Measurements from ENCODE around the gene MAPK8IP3.

Gene MAPK8IP3

GRCh38 chr16:1771864-1772361, 65.9 kb downstream of the MAPK8IP3 start:
- peak overlapping the region; percentile 67 to 87 for H3K4ac ChIP-seq (ENCODE audit: low read depth in 1 of 2, low read length in 2 of 2)
- H4K91ac ChIP-seq (ENCODE audit: low read length): no peak overlapping the region
- H3K27ac ChIP-seq (ENCODE audit: low read length, poor library complexity, severe bottlenecking): peak overlapping the region; percentile 64
- WGBS: 9% methylated on average over 20 of the region's 22 CpGs
- H3K4me2 ChIP-seq (ENCODE audit: low read length, poor library complexity, severe bottlenecking): peak overlapping the region; percentile 55
- no peaks in the 10 kb centered on the region for H3K27me3 ChIP-seq (ENCODE audit: control insufficient read depth in 1 of 2, insufficient read depth in 1 of 2, low read length in 2 of 2)
- no peak overlapping the region for H2BK15ac ChIP-seq (ENCODE audit: low read depth, poor library complexity, severe bottlenecking)
- H3K4me3 ChIP-seq (ENCODE audit: insufficient read depth in 1 of 2, low read depth in 1 of 2, low read length in 2 of 2): peak overlapping the region; percentile 87 to 92
- H2AFZ ChIP-seq (ENCODE audit: low read depth, low read length): no peak overlapping the region
- peaks cover 40 to 63% of the 10 kb centered on the region in 2 experiments for H3K36me3 ChIP-seq (ENCODE audit: control insufficient read depth in 1 of 2, insufficient read depth in 2 of 2, low read depth in 1 of 2, low read length in 2 of 2)
- DNase-seq: peak; percentile 33
- H2AK5ac ChIP-seq (ENCODE audit: low read length, severe bottlenecking): no peak overlapping the region
- H3K79me1 ChIP-seq (replicated peaks; ENCODE audit: low read length, poor library complexity, severe bottlenecking): peaks cover 26% of the 10 kb centered on the region
- H3K9ac ChIP-seq (ENCODE audit: low read length): peak overlapping the region; percentile 87
- no peak overlapping the region for H2BK12ac ChIP-seq (ENCODE audit: low read length in 2 of 2)
- no peak overlapping the region for H3K18ac ChIP-seq (ENCODE audit: low read depth in 1 of 2, low read length in 2 of 2)
- H3K9me3 ChIP-seq (ENCODE audit: control insufficient read depth, low read length): no peaks in the 10 kb centered on the region
- H3K4me1 ChIP-seq (ENCODE audit: control insufficient read depth, insufficient read depth, low read depth, low read length): peaks cover 45% of the 10 kb centered on the region
- H3K14ac ChIP-seq (ENCODE audit: low read length in 2 of 2): no peak overlapping the region
- no peak overlapping the region for H2BK5ac ChIP-seq (ENCODE audit: low read depth, low read length, poor library complexity, severe bottlenecking)
- no peak overlapping the region for H2BK120ac ChIP-seq (ENCODE audit: low read depth, low read length)
- H3K23ac ChIP-seq (ENCODE audit: low read length in 2 of 2): no peak overlapping the region
- peak overlapping the region; percentile 45 for H4K8ac ChIP-seq (ENCODE audit: low read length)

- WGBS: 1% methylated on average over 52 of the region's 53 CpGs
- Histone ChIP-seq H2AFZ (ENCODE audit: low read depth, low read length) (peak within 1 kb of the TSS; percentile 84), H2BK5ac (ENCODE audit: low read depth, low read length, poor library complexity, severe bottlenecking) (peak within 1 kb of the TSS; percentile 66), H3K9ac (ENCODE audit: low read length) (peak within 1 kb of the TSS; percentile 87), H3K14ac (ENCODE audit: low read length in 2 of 2) (peak within 1 kb of the TSS in 1 of 2 experiments; percentile 99), H3K18ac (ENCODE audit: low read depth in 1 of 2, low read length in 2 of 2) (peak within 1 kb of the TSS; percentile 94 to 98), H2BK120ac (ENCODE audit: low read depth, low read length) (peak within 1 kb of the TSS; percentile 71), H3K79me1 (replicated peaks; ENCODE audit: low read length, poor library complexity, severe bottlenecking) (peaks cover 28% of the 10 kb centered on the region), H4K91ac (ENCODE audit: low read length) (peak within 1 kb of the TSS; percentile 97), H3K23ac (ENCODE audit: low read length in 2 of 2) (peak within 1 kb of the TSS in 1 of 2 experiments; percentile 99), H3K9me3 (ENCODE audit: control insufficient read depth, low read length) (no peaks in the 10 kb centered on the region), H3K4me3 (ENCODE audit: insufficient read depth in 1 of 2, low read depth in 1 of 2, low read length in 2 of 2) (peak within 1 kb of the TSS; percentile 87 to 92), H4K8ac (ENCODE audit: low read length) (peak within 1 kb of the TSS; percentile 97), H3K4me2 (ENCODE audit: low read length, poor library complexity, severe bottlenecking) (peak within 1 kb of the TSS; percentile 96), H3K4ac (ENCODE audit: low read depth in 1 of 2, low read length in 2 of 2) (peak within 1 kb of the TSS; percentile 79 to 95), H2AK5ac (ENCODE audit: low read length, severe bottlenecking) (no peak within 1 kb of the TSS), H3K27ac (ENCODE audit: low read length, poor library complexity, severe bottlenecking) (peak within 1 kb of the TSS; percentile 64), H3K27me3 (ENCODE audit: control insufficient read depth in 1 of 2, insufficient read depth in 1 of 2, low read length in 2 of 2) (no peaks in the 10 kb centered on the region), H2BK15ac (ENCODE audit: low read depth, poor library complexity, severe bottlenecking) (peak within 1 kb of the TSS; percentile 63), H3K36me3 (ENCODE audit: control insufficient read depth in 1 of 2, insufficient read depth in 2 of 2, low read depth in 1 of 2, low read length in 2 of 2) (peaks cover 40 to 63% of the 10 kb centered on the region in 2 experiments), H3K4me1 (ENCODE audit: control insufficient read depth, insufficient read depth, low read depth, low read length) (peaks cover 49% of the 10 kb centered on the region), H2BK12ac (ENCODE audit: low read length in 2 of 2) (peak within 1 kb of the TSS in 1 of 2 experiments; percentile 39)
- peak; percentile 56 for DNase-seq
Measured at GRCh38 chr16:1772362-1772907, 66.4 kb downstream of the MAPK8IP3 start, which contains the start of gene EME2. Gene EME2, plus strand, starts transcription at chr16:1772810. Its CDS starts 418 bp downstream, at chr16:1773228.

GRCh38 chr16:1772908-1773702, 67.1 kb downstream of the MAPK8IP3 start, which contains the start of gene MRPS34:
Gene MRPS34, minus strand, starts transcription at chr16:1773134. Its CDS starts 15 bp downstream, at chr16:1773119.
- Histone ChIP-seq H3K4me2 (ENCODE audit: low read length, poor library complexity, severe bottlenecking) (peak within 1 kb of the TSS; percentile 96), H3K36me3 (ENCODE audit: control insufficient read depth in 1 of 2, insufficient read depth in 2 of 2, low read depth in 1 of 2, low read length in 2 of 2) (peaks cover 40 to 63% of the 10 kb centered on the region in 2 experiments), H3K18ac (ENCODE audit: low read depth in 1 of 2, low read length in 2 of 2) (peak within 1 kb of the TSS; percentile 94 to 98), H2BK120ac (ENCODE audit: low read depth, low read length) (peak within 1 kb of the TSS; percentile 71), H2AK5ac (ENCODE audit: low read length, severe bottlenecking) (no peak within 1 kb of the TSS), H4K91ac (ENCODE audit: low read length) (peak within 1 kb of the TSS; percentile 97), H4K8ac (ENCODE audit: low read length) (peak within 1 kb of the TSS; percentile 97), H3K9ac (ENCODE audit: low read length) (peak within 1 kb of the TSS; percentile 87), H2BK5ac (ENCODE audit: low read depth, low read length, poor library complexity, severe bottlenecking) (peak within 1 kb of the TSS; percentile 66), H3K4me1 (ENCODE audit: control insufficient read depth, insufficient read depth, low read depth, low read length) (peaks cover 55% of the 10 kb centered on the region), H2AFZ (ENCODE audit: low read depth, low read length) (peak within 1 kb of the TSS; percentile 84), H3K27me3 (ENCODE audit: control insufficient read depth in 1 of 2, insufficient read depth in 1 of 2, low read length in 2 of 2) (no peaks in the 10 kb centered on the region), H3K79me1 (replicated peaks; ENCODE audit: low read length, poor library complexity, severe bottlenecking) (peaks cover 26% of the 10 kb centered on the region), H2BK15ac (ENCODE audit: low read depth, poor library complexity, severe bottlenecking) (peak within 1 kb of the TSS; percentile 63), H3K9me3 (ENCODE audit: control insufficient read depth, low read length) (no peaks in the 10 kb centered on the region), H3K27ac (ENCODE audit: low read length, poor library complexity, severe bottlenecking) (peak within 1 kb of the TSS; percentile 64), H2BK12ac (ENCODE audit: low read length in 2 of 2) (peak within 1 kb of the TSS in 1 of 2 experiments; percentile 39), H3K23ac (ENCODE audit: low read length in 2 of 2) (peak within 1 kb of the TSS in 1 of 2 experiments; percentile 99), H3K14ac (ENCODE audit: low read length in 2 of 2) (peak within 1 kb of the TSS in 1 of 2 experiments; percentile 99), H3K4me3 (ENCODE audit: insufficient read depth in 1 of 2, low read depth in 1 of 2, low read length in 2 of 2) (peak within 1 kb of the TSS; percentile 87 to 92), H3K4ac (ENCODE audit: low read depth in 1 of 2, low read length in 2 of 2) (peak within 1 kb of the TSS; percentile 79 to 95)
- WGBS: 1% methylated on average over 66 of the region's 108 CpGs
- DNase-seq: peak; percentile 85

Data from mesenchymal stem cell (in vitro differentiated cells and primary cell).